K562 (cell line): ENCODE measurements around the gene CEBPB. TPM values are rescaled to one million over a fixed set of nuclear protein-coding genes. Genes with fewer than 3 reads are reported as not detected.

Experiments used
- CHD7 ChIP-seq: fragments of 200-600 bp; sonication (generic); IDR thresholded peaks from one replicate; pipeline ENCODE4 v1.6.1; 2012; ENCODE audit warnings: mild to moderate bottlenecking, low read depth, low read length, inconsistent platforms
- HSF4 ChIP-seq: fragments of 250-450 bp; sonication (Bioruptor Pico); IDR thresholded peaks from 2 replicates; pipeline ENCODE4 v2.1.2; 2022; ENCODE audit warnings: mild to moderate bottlenecking, moderate library complexity, borderline replicate concordance
- NFIX ChIP-seq: fragments of 250-450 bp; sonication (Bioruptor Pico); IDR thresholded peaks from 2 replicates; pipeline ENCODE4 v1.4.0; 2020; ENCODE audit warnings: low read depth, mild to moderate bottlenecking, moderate library complexity
- RBM39 ChIP-seq: fragments of 200-400 bp; formaldehyde crosslinking; optimal IDR thresholded peaks from 2 replicates; pipeline ENCODE3; 2018; ENCODE audit warnings: low read depth, low read length
- ZNF239 ChIP-seq: fragments of 250-450 bp; sonication (Bioruptor Pico); IDR thresholded peaks from 2 replicates; pipeline ENCODE4 v1.4.0; 2020; ENCODE audit warnings: mild to moderate bottlenecking
- ZNF436 ChIP-seq: fragments of 250-450, 450-650 bp; sonication (Bioruptor Pico); formaldehyde crosslinking; IDR thresholded peaks from 2 replicates; pipeline ENCODE4 v1.7.0; 2020; ENCODE audit warnings: mild to moderate bottlenecking
- polyA plus RNA-seq, 8 experiments: library from polyadenylated mRNA; depleted of rRNA in 4 of 8; stranded (reverse) in 5 of 8; unstranded in 3 of 8; fragments of >200 nt; fragmentation: Nextera tagmentation in 2 of 8; fragmentation: Illumina TruSeq in 1 of 8; extraction: Ambion mirVana in 2 of 8; extraction: Trizol in 1 of 8; gene quantifications; 2 replicates each; pipeline versions ENCODE4 v1.2.1 to v1.2.3, GENCODE V29; 2011 to 2014; ENCODE audit warnings: inconsistent platforms in 1 of 8, missing spikeins in 1 of 8
- total RNA-seq, 7 experiments: library from RNA; depleted of rRNA in 6 of 7; stranded (reverse); fragments of >200 nt in 6 of 7; fragmentation: Illumina TruSeq in 2 of 7; extraction: Trizol in 2 of 7; gene quantifications; 2 replicates each; pipeline versions ENCODE4 v1.2.1 to v1.2.3, GENCODE V29; 2011 to 2021; ENCODE audit warnings: low replicate concordance in 1 of 7
- TF ChIP-seq, protein P1 (sequence below): sonication (generic); formaldehyde crosslinking; IDR thresholded peaks from 2 replicates; pipeline ENCODE4 v1.8.0; 2023; ENCODE audit warnings: missing genetic modification reagents, mild to moderate bottlenecking, borderline replicate concordance

CEBPB gene
- total and polyA plus RNA-seq, 9 of the 15 experiments (the other 6 are each of a cell fraction or from before 2014, with no cell fraction given), result 1.2 to 72.6 (median 7.8) TPM

DNA sequence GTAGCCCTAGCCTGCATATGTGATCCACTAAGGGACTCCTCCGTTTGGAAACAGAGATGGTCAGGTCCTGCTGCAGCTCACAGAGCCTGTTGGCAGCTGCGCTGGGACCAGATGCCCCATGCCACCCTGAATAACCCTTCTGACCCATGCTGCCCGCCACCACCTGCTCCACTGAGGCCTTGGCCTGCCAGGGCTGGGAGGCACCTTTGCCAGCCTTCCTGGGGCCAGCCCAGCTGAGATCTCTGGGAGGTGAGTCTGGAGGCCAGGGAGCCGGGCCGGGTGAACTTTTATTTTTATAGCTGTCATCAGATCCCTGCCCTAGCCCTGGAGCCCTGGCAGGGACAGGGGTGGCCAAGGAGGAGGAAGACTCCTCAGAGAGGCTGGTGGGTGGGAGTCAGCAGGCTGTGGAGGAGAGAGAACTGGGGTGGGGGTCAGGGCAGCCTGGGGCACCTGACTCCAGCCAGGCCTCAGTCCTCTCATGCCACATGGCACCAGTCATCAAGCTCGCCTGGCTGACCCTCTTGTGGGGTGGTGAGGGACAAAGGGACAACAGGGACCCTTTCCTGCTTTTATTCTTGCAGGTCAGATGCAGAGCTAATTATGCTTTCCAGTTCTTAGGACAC, 10.0 kb downstream of the CEBPB start (continued):
- TF ChIP-seq, protein P1, sequence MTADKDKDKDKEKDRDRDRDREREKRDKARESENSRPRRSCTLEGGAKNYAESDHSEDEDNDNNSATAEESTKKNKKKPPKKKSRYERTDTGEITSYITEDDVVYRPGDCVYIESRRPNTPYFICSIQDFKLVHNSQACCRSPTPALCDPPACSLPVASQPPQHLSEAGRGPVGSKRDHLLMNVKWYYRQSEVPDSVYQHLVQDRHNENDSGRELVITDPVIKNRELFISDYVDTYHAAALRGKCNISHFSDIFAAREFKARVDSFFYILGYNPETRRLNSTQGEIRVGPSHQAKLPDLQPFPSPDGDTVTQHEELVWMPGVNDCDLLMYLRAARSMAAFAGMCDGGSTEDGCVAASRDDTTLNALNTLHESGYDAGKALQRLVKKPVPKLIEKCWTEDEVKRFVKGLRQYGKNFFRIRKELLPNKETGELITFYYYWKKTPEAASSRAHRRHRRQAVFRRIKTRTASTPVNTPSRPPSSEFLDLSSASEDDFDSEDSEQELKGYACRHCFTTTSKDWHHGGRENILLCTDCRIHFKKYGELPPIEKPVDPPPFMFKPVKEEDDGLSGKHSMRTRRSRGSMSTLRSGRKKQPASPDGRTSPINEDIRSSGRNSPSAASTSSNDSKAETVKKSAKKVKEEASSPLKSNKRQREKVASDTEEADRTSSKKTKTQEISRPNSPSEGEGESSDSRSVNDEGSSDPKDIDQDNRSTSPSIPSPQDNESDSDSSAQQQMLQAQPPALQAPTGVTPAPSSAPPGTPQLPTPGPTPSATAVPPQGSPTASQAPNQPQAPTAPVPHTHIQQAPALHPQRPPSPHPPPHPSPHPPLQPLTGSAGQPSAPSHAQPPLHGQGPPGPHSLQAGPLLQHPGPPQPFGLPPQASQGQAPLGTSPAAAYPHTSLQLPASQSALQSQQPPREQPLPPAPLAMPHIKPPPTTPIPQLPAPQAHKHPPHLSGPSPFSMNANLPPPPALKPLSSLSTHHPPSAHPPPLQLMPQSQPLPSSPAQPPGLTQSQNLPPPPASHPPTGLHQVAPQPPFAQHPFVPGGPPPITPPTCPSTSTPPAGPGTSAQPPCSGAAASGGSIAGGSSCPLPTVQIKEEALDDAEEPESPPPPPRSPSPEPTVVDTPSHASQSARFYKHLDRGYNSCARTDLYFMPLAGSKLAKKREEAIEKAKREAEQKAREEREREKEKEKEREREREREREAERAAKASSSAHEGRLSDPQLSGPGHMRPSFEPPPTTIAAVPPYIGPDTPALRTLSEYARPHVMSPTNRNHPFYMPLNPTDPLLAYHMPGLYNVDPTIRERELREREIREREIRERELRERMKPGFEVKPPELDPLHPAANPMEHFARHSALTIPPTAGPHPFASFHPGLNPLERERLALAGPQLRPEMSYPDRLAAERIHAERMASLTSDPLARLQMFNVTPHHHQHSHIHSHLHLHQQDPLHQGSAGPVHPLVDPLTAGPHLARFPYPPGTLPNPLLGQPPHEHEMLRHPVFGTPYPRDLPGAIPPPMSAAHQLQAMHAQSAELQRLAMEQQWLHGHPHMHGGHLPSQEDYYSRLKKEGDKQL (CRISPR knock-in tag), result no peak
- TF ChIP-seq HSF4 (no peak), RBM39 (no peak), ZNF436 (CRISPR knock-in tag) (no peak), CHD7 (no peak), ZNF239 (no peak), NFIX (CRISPR knock-in tag) (no peak)
